ENCODE measurements around the gene PCSK4.

- no peak for TF ChIP-seq NFYB (IDR thresholded peaks at IDR 0.05; ENCODE audit: insufficient read depth, low read depth, low read length)
- TF ChIP-seq ESRRA (IDR thresholded peaks at IDR 0.05; ENCODE audit: low read length): no peak
Observed at GRCh38 chr19:1441677-1442438, 48.3 kb downstream of the PCSK4 start.

Data from GM12878 (cell line).